ENCODE results near the gene KLRK1.

Gene KLRK1

GRCh38 chr12:10363914-10364814 is 25.7 kb downstream of the KLRK1 start (continued):
- TF ChIP-seq ZBTB10 (tag by site-specific recombination; IDR thresholded peaks at IDR 0.05) (0 out of 2 replicates have a peak, but pooled peaks have one; percentile 44), PRDM1 (tag by site-specific recombination; IDR thresholded peaks at IDR 0.05) (peak; percentile 99), ZNF777 (tag by site-specific recombination; IDR thresholded peaks at IDR 0.05; ENCODE audit: borderline replicate concordance) (no peak), ZSCAN30 (tag by site-specific recombination; IDR thresholded peaks at IDR 0.05) (no peak), ZNF2 (tag by site-specific recombination; IDR thresholded peaks at IDR 0.05) (peak; percentile 19; the same call in 1 of the 2 replicates), ZNF19 (tag by site-specific recombination; IDR thresholded peaks at IDR 0.05; ENCODE audit: low read depth) (no peak), ZNF529 (tag by site-specific recombination; IDR thresholded peaks at IDR 0.05; ENCODE audit: insufficient replicate concordance) (no peak), ZNF830 (tag by site-specific recombination; IDR thresholded peaks at IDR 0.05; ENCODE audit: low read depth) (no peak)

GRCh38 chr12:10363658-10363913 is 26.3 kb downstream of the KLRK1 start:
- CTCF ChIA-PET, result interaction anchor here (1.0 kb wide), 1 partner anchor 33 kb away, joined by 4 read pairs; no protein-coding TSS in a partner anchor
- Histone ChIP-seq H3K9me3 (ENCODE audit: control insufficient read depth, insufficient read depth, low read depth, low read length) (no peaks in the 10 kb centered on the region), H3K4me1 (ENCODE audit: control insufficient read depth, insufficient read depth, low read length) (peaks cover 20% of the 10 kb centered on the region), H3K36me3 (ENCODE audit: control insufficient read depth in 2 of 2, insufficient read depth in 1 of 2, low read length in 2 of 2) (no peaks in the 10 kb centered on the region), H3K4me3 (ENCODE audit: low read depth, low read length) (peak overlapping the region; percentile 74), H3K27ac (ENCODE audit: extremely low read depth, low read depth, low read length) (peak overlapping the region; percentile 95)
- POLR2A ChIA-PET, result no interaction called here
- no peak for TF ChIP-seq MYNN (tag by site-specific recombination; IDR thresholded peaks at IDR 0.05; ENCODE audit: borderline replicate concordance)
- no peak for TF ChIP-seq TRIM28 (IDR thresholded peaks at IDR 0.05; ENCODE audit: borderline replicate concordance, low read length)
- no peak for TF ChIP-seq ZNF513 (tag by site-specific recombination; IDR thresholded peaks at IDR 0.05)
- no peak for TF ChIP-seq ZSCAN16 (tag by site-specific recombination; IDR thresholded peaks at IDR 0.05)
- no peak for TF ChIP-seq CTCF (tag by site-specific recombination; IDR thresholded peaks at IDR 0.05)
- no peak for TF ChIP-seq ZNF530 (tag by site-specific recombination; IDR thresholded peaks at IDR 0.05; ENCODE audit: low read depth)
- no peak for TF ChIP-seq ZNF362 (tag by site-specific recombination; IDR thresholded peaks at IDR 0.05)
- TF ChIP-seq OVOL3 (tag by site-specific recombination; IDR thresholded peaks at IDR 0.05), result no peak
- no peak for TF ChIP-seq ZNF2 (tag by site-specific recombination; IDR thresholded peaks at IDR 0.05)
- 0 out of 2 replicates have a peak, but pooled peaks have one; percentile 7 for TF ChIP-seq ZBTB8A (tag by site-specific recombination; IDR thresholded peaks at IDR 0.05)
- peak; percentile 31; the same call in 1 of the 2 replicates for TF ChIP-seq PATZ1 (tag by site-specific recombination; IDR thresholded peaks at IDR 0.05)
- peak; percentile 27; the same call in 1 of the 2 replicates for TF ChIP-seq SP7 (tag by site-specific recombination; IDR thresholded peaks at IDR 0.05)
- no peak for TF ChIP-seq ZNF521 (tag by site-specific recombination; IDR thresholded peaks at IDR 0.05)
- no peak for TF ChIP-seq ZFP37 (tag by site-specific recombination; IDR thresholded peaks at IDR 0.05)
- no peak for TF ChIP-seq ATF2 (tag by site-specific recombination; IDR thresholded peaks at IDR 0.05; ENCODE audit: low read depth)
- TF ChIP-seq ZNF121 (tag by site-specific recombination; IDR thresholded peaks at IDR 0.05), result no peak
- TF ChIP-seq KLF17 (tag by site-specific recombination; IDR thresholded peaks at IDR 0.05), result no peak

All from HEK293 (cell line).